HCT116 (cell line): ENCODE measurements around the gene MARS1. TPM values are rescaled to one million over a fixed set of nuclear protein-coding genes. Genes with fewer than 3 reads are reported as not detected.

Experiments used
- ATAC-seq: fragments of 200-7000 bp; cut with Tn5 transposase; 2 replicates; pipeline ENCODE4 v1.9.1; 2020; ENCODE audit warnings: mild to moderate bottlenecking, moderate library complexity
- BruUV-seq: library from RNA; stranded (reverse); fragments of 400-500 nt; replicated peaks from 2 replicates; lab custom pipeline; 2021; lab: Mats Ljungman, UMichigan
- CTCF ChIA-PET: fragments of 300-600 bp; sonication (Branson Sonifier 250); formaldehyde crosslinking; loops from one replicate; lab custom pipeline; 2021; ENCODE audit warnings: antibody characterized with exemption; lab: Charles Lee
- POLR2A ChIA-PET: fragments of 300-600, 350-600 bp; sonication (Branson Sonifier 250); formaldehyde crosslinking; loops from one replicate; lab custom pipeline; 2021; ENCODE audit warnings: antibody characterized with exemption; lab: Charles Lee
- RAD21 ChIA-PET, 2 experiments: fragments of 300-600 bp; sonication (Branson Sonifier 250); formaldehyde crosslinking; loops; one replicate each; lab custom pipeline; 2023; ENCODE audit warnings: low total read pairs in 2 of 2; ENCODE audit not compliant: uncharacterized antibody in 2 of 2, unreplicated experiment in 2 of 2, low non-redundant PET in 1 of 2; lab: Charles Lee
- DNase-seq: peaks from one replicate; pipeline ENCODE4 v3.0.0-alpha.2; 2010; ENCODE audit warnings: low read depth, low spot score
- H2AFZ ChIP-seq: fragments of 200-600 bp; shearing (Covaris generic), sonication (generic); 2 replicates; pipeline ENCODE4 v1.6.1; 2017; ENCODE audit warnings: low read depth, mixed run types, mixed read lengths, antibody characterized with exemption, low read length; ENCODE audit not compliant: poor library complexity, severe bottlenecking
- H3K27ac ChIP-seq: 2 replicates; pipeline ENCODE4 v1.5.1; 2012; ENCODE audit warnings: low read depth, low read length
- H3K27me3 ChIP-seq: fragments of 200-600 bp; sonication (generic); 2 replicates; pipeline ENCODE4 v1.6.1; 2016; ENCODE audit warnings: mixed run types, low read length, mixed read lengths; ENCODE audit not compliant: insufficient read depth
- H3K36me3 ChIP-seq, 2 experiments: fragments of 200-500 bp in 1 of 2; fragments of 200-600 bp in 1 of 2; sonication (Bioruptor generic) in 1 of 2; sonication (generic) in 1 of 2; 2 replicates each; pipeline versions ENCODE4 v1.5.1 to v1.6.1; 2014 to 2016; ENCODE audit warnings: low read length in 2 of 2, inconsistent platforms in 1 of 2, mixed read lengths in 1 of 2, mixed run types in 1 of 2; ENCODE audit not compliant: insufficient read depth in 2 of 2, control insufficient read depth in 1 of 2
- H3K4me1 ChIP-seq, 2 experiments: fragments of 200-600 bp in 1 of 2; sonication (generic) in 1 of 2; 2 replicates each; pipeline versions ENCODE4 v1.5.1 to v1.6.1; 2012 to 2017; ENCODE audit warnings: low read length in 2 of 2, inconsistent platforms in 1 of 2, mild to moderate bottlenecking in 1 of 2, mixed read lengths in 1 of 2, mixed run types in 1 of 2, moderate library complexity in 1 of 2; ENCODE audit not compliant: insufficient read depth in 2 of 2, control insufficient read depth in 1 of 2
- H3K4me2 ChIP-seq: fragments of 200-600 bp; sonication (generic); 2 replicates; pipeline ENCODE4 v1.6.1; 2017; ENCODE audit warnings: mixed run types, low read length, mixed read lengths
- H3K4me3 ChIP-seq, 2 experiments: fragments of 200-600 bp in 1 of 2; sonication (generic) in 1 of 2; replicated peaks in 1 of 2; 2 replicates each; pipeline ENCODE4 v1.5.1; 2011 to 2016; ENCODE audit warnings: low read length in 2 of 2, control low read depth in 1 of 2, low read depth in 1 of 2, mild to moderate bottlenecking in 1 of 2, mixed read lengths in 1 of 2, mixed run types in 1 of 2
- H3K79me2 ChIP-seq: fragments of 200-600 bp; sonication (generic); 2 replicates; pipeline ENCODE4 v1.6.1; 2017; ENCODE audit warnings: mild to moderate bottlenecking, mixed run types, low read length, moderate library complexity, mixed read lengths; ENCODE audit not compliant: insufficient read depth
- H3K9ac ChIP-seq: fragments of 200-600 bp; sonication (generic); 2 replicates; pipeline ENCODE4 v1.6.1; 2016; ENCODE audit warnings: low read length, mixed read lengths
- H3K9me2 ChIP-seq: fragments of 200-600 bp; sonication (generic), shearing (Covaris generic); 2 replicates; pipeline ENCODE4 v1.6.1; 2017; ENCODE audit warnings: mixed run types, mild to moderate bottlenecking, moderate library complexity; ENCODE audit not compliant: insufficient read depth
- H3K9me3 ChIP-seq, 2 experiments: fragments of 200-500 bp in 1 of 2; fragments of 200-600 bp in 1 of 2; sonication (Bioruptor generic) in 1 of 2; sonication (generic) in 1 of 2; 2 replicates each; pipeline ENCODE4 v1.6.1; 2014 to 2017; ENCODE audit warnings: low read length in 2 of 2, mixed read lengths in 2 of 2, inconsistent platforms in 1 of 2, low read depth in 1 of 2, mild to moderate bottlenecking in 1 of 2, mixed run types in 1 of 2, moderate library complexity in 1 of 2; ENCODE audit not compliant: control insufficient read depth in 1 of 2, insufficient read depth in 1 of 2
- H4K20me1 ChIP-seq: fragments of 200-600 bp; sonication (generic), shearing (Covaris generic); 2 replicates; pipeline ENCODE4 v1.6.1; 2017; ENCODE audit warnings: mixed run types, mild to moderate bottlenecking, moderate library complexity; ENCODE audit not compliant: insufficient read depth
- CBX3 ChIP-seq: IDR thresholded peaks from 2 replicates; pipeline ENCODE4 v1.6.1; 2012; ENCODE audit warnings: low read depth
- JUND ChIP-seq: IDR thresholded peaks from 2 replicates; pipeline ENCODE4 v1.6.1; 2012
- MAX ChIP-seq: IDR thresholded peaks from 2 replicates; pipeline ENCODE4 v1.6.1; 2012
- POLR2AphosphoS5 ChIP-seq: IDR thresholded peaks from 2 replicates; pipeline ENCODE4 v1.6.1; 2011; ENCODE audit warnings: mild to moderate bottlenecking, low read depth, low read length, moderate library complexity
- RAD21 ChIP-seq: IDR thresholded peaks from 2 replicates; pipeline ENCODE4 v1.6.1; 2012; ENCODE audit warnings: low read depth, mild to moderate bottlenecking
- REST ChIP-seq: IDR thresholded peaks from 2 replicates; pipeline ENCODE4 v1.6.1; 2012; ENCODE audit warnings: low read depth
- SP1 ChIP-seq: IDR thresholded peaks from 2 replicates; pipeline ENCODE4 v1.6.1; 2012; ENCODE audit warnings: low read depth
- TCF7L2 ChIP-seq: IDR thresholded peaks from 2 replicates; pipeline ENCODE4 v1.7.0; 2011; ENCODE audit warnings: borderline replicate concordance, inconsistent platforms; ENCODE audit not compliant: insufficient read depth, insufficient read length; ENCODE audit errors: extremely low read depth
- YY1 ChIP-seq: IDR thresholded peaks from 2 replicates; pipeline ENCODE4 v1.6.1; 2011; ENCODE audit warnings: low read length, low read depth, moderate library complexity, mild to moderate bottlenecking; ENCODE audit not compliant: insufficient replicate concordance; ENCODE audit errors: extremely low read depth
- ZBTB33 ChIP-seq: IDR thresholded peaks from 2 replicates; pipeline ENCODE4 v1.6.1; 2011; ENCODE audit warnings: mild to moderate bottlenecking, low read length, moderate library complexity; ENCODE audit not compliant: insufficient replicate concordance; ENCODE audit errors: extremely low read depth
- intact Hi-C: fragments of 100-400 bp; cut with micrococcal nuclease; formaldehyde crosslinking; loops from 2 replicates; pipeline ENCODE4 v1.10.0; 2022
- total RNA-seq: library from RNA; stranded (reverse); gene quantifications from one replicate; pipeline ENCODE4 v1.2.1, GENCODE V29; 2021; ENCODE audit not compliant: unreplicated experiment

The MARS1 gene
- total RNA-seq, 1 experiment from 2014 or later: 344 TPM

GRCh38 chr12:57522011-57522886 lies 34.4 kb downstream of the MARS1 start, which contains the start of gene MBD6:
Gene MBD6 (plus strand): TSS chr12:57522824. CDS start chr12:57524304, 1,480 bp downstream.
- H3K27me3 ChIP-seq: no peaks in the 10 kb centered on the region
- ChIA-PET RAD21 (no interaction called here), POLR2A (no interaction called here), CTCF (no interaction called here)
- no peak within 1 kb of the TSS for H2AFZ ChIP-seq
- H3K4me2 ChIP-seq: peak within 1 kb of the TSS; percentile 94
- BruUV-seq: no TSS peak
- peak within 1 kb of the TSS; percentile 85 for H3K27ac ChIP-seq
- H3K9me2 ChIP-seq: no peaks in the 10 kb centered on the region
- DNase-seq: peak; percentile 75
- H3K4me3 ChIP-seq: peak within 1 kb of the TSS; percentile 60 to 93
- TF ChIP-seq TCF7L2 (peak; percentile 96), JUND (no peak), YY1 (no peak), RAD21 (no peak), SP1 (no peak), MAX (no peak), POLR2AphosphoS5 (peak; percentile 64), REST (no peak), CBX3 (no peak), ZBTB33 (no peak)
- peaks cover 12 to 29% of the 10 kb centered on the region in 2 experiments for H3K36me3 ChIP-seq
- H3K79me2 ChIP-seq: peaks cover 56% of the 10 kb centered on the region
- H3K9ac ChIP-seq: peak within 1 kb of the TSS; percentile 79
- H3K4me1 ChIP-seq: peaks cover 24 to 55% of the 10 kb centered on the region in 2 experiments
- H3K9me3 ChIP-seq: no peaks in the 10 kb centered on the region
- H4K20me1 ChIP-seq: peaks cover 7% of the 10 kb centered on the region; the same call in 1 of the 2 replicates
- intact Hi-C loops: no loop called here
- peak; percentile 37 for ATAC-seq
